ENCODE measurements around the gene DCAF11. TPM values are rescaled to one million over a fixed set of nuclear protein-coding genes. Genes with fewer than 3 reads are reported as not detected.

Gene DCAF11
- total and polyA plus RNA-seq, 2 of the 13 experiments (the other 11 are each of a cell fraction or from before 2014, with no cell fraction given), result 150 to 257 TPM

- TF ChIP-seq ZNF609 (CRISPR knock-in tag; IDR thresholded peaks at IDR 0.05; ENCODE audit: borderline replicate concordance) (peak; percentile 80), ZNF496 (CRISPR knock-in tag; IDR thresholded peaks at IDR 0.05; ENCODE audit: insufficient replicate concordance) (no peak), GABPA (IDR thresholded peaks at IDR 0.05; ENCODE audit: low read depth, low read length) (no peak), GABPA (CRISPR knock-in tag; IDR thresholded peaks at IDR 0.05; ENCODE audit: low read depth) (no peak), ZNF773 (CRISPR knock-in tag; IDR thresholded peaks at IDR 0.05; ENCODE audit: borderline replicate concordance) (peak; percentile 95), ZNF569 (CRISPR knock-in tag; IDR thresholded peaks at IDR 0.05; ENCODE audit: borderline replicate concordance) (peak; percentile 96; the same call in 1 of the 2 replicates), WIZ (CRISPR knock-in tag; IDR thresholded peaks at IDR 0.05) (peak; percentile 96), ZNF337 (CRISPR knock-in tag; IDR thresholded peaks at IDR 0.05; ENCODE audit: borderline replicate concordance, low read depth) (no peak; the same call in 1 of the 2 replicates), NFRKB (IDR thresholded peaks at IDR 0.05) (no peak), ZMAT5 (CRISPR knock-in tag; IDR thresholded peaks at IDR 0.05; ENCODE audit: borderline replicate concordance, low read depth) (no peak), ZNF781 (CRISPR knock-in tag; IDR thresholded peaks at IDR 0.05; ENCODE audit: borderline replicate concordance, not compliant biosample characterization) (peak; percentile 29), ZBTB40 (IDR thresholded peaks at IDR 0.05) (no peak), ZBTB40 (CRISPR knock-in tag; IDR thresholded peaks at IDR 0.05) (no peak), CENPX (CRISPR knock-in tag; IDR thresholded peaks at IDR 0.05) (no peak), ZNF720 (CRISPR knock-in tag; IDR thresholded peaks at IDR 0.05) (peak; percentile 14; the same call in 1 of the 2 replicates)
These were observed 26.7 kb downstream of the DCAF11 start, which contains the start of gene EMC9 (continued) for GRCh38 chr14:24141097-24141880.
